GM18870 (cell line): ENCODE results near the gene KCNS1.

Experiments
- ATAC-seq: cut with Tn5 transposase; IDR thresholded peaks from one replicate; pipeline ENCODE4 v1.9.1; 2021; ENCODE audit warnings: moderate library complexity; ENCODE audit not compliant: unreplicated experiment

Gene KCNS1

GRCh38 chr20:45051204-45052060, 49.5 kb downstream of the KCNS1 start:
- no peak for ATAC-seq

GRCh38 chr20:45049904-45050471, 50.9 kb downstream of the KCNS1 start:
- ATAC-seq, result no peak

DNA sequence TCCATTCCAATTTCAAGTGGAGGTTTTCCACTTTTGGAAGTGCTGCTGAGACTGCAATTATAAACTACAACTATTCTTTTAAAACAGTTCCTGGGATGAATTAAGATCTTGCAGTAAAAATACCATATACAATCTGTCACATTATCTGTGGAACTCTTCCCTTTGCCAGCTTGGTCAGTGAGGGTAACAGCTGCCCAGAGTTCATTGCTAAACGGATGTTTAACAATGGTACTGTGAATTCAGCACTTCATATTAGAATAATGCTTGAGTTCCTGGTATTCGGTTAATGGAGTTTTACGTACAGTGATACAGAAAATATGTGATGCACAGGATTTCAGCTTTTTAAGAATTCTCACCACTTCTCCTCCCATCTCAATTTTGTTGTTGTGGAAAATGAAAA, 51.5 kb downstream of the KCNS1 start:
- ATAC-seq, result no peak

- no peak for ATAC-seq
Measured at GRCh38 chr20:45047581-45048119, 53.3 kb downstream of the KCNS1 start.

- no peak for ATAC-seq
Measured at GRCh38 chr20:45044601-45045000, 56.3 kb downstream of the KCNS1 start.

DNA sequence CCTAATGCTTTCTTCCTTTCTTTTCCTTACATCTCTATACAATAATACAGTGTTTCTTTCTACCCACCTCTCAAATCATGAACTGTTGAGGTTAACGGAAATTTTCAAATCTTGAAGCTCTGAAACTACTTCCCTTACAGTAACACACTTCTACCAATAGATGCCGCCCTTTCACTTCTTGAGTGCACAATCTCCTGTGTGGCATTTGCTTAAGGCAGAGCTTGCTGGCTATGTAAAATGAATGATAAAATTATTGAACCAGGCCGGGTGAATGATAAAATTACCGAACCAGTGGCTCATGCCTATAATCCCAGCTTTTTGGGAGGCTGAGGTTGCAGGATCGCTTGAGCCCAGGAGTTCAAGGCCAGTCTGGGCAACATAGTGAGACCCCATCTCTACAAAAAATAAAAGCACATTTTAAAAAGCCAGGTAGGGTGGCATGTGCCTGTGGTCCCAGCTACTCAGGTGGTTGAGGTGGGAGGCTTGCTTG, 56.8 kb downstream of the KCNS1 start:
- no peak for ATAC-seq

DNA sequence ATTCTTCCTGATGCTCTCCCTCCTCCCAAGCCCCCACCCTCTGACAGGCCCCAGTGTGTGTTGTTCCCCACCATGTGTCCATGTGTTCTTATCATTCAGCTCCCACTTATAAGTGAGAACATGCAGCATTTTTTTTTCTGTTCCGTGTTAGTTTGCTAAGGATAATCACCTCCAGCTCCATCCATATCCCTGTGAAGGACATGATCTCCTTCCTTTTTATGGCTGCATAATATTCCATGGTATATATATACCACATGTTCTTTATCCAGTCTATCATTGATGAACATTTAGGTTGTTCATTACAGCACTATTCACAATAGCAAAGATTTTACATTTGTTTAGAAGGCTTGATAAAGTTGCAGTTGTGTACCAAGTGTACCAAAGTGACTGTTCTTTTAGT, 57.9 kb downstream of the KCNS1 start:
- no peak for ATAC-seq
